ENCODE measurements around the gene TDRD6.

The TDRD6 gene

GRCh38 chr6:46677314-46677654, 10.4 kb upstream of the TDRD6 start:
- DNase-seq (ENCODE audit: low read depth, low spot score): no peak

- no peak for DNase-seq (ENCODE audit: low read depth, low spot score)
Measured at GRCh38 chr6:46684771-46685170, 2.9 kb upstream of the TDRD6 start.

- no peak for DNase-seq (ENCODE audit: low read depth, low spot score)
Measured at GRCh38 chr6:46688117-46688965, 656 bp downstream of the TDRD6 start.

- no peak for DNase-seq (ENCODE audit: low read depth, low spot score)
Measured at GRCh38 chr6:46688966-46689335, 1.3 kb downstream of the TDRD6 start.

- no peak for DNase-seq (ENCODE audit: low read depth, low spot score)
Measured at GRCh38 chr6:46689657-46690056, 2.0 kb downstream of the TDRD6 start.

- no peak for DNase-seq (ENCODE audit: low read depth, low spot score)
Measured at GRCh38 chr6:46690141-46690755, 2.6 kb downstream of the TDRD6 start.

GRCh38 chr6:46690911-46691451, 3.3 kb downstream of the TDRD6 start:
- no peak for DNase-seq (ENCODE audit: low read depth, low spot score)

- no peak for DNase-seq (ENCODE audit: low read depth, low spot score)
Measured at GRCh38 chr6:46699970-46700369, 12.3 kb downstream of the TDRD6 start.

GRCh38 chr6:46704562-46704961, 16.9 kb downstream of the TDRD6 start:
- no peak for DNase-seq (ENCODE audit: low read depth, low spot score)

- no peak for DNase-seq (ENCODE audit: low read depth, low spot score)
Measured at GRCh38 chr6:46706464-46706863, 18.8 kb downstream of the TDRD6 start.

GRCh38 chr6:46711491-46711890, 23.8 kb downstream of the TDRD6 start:
- no peak for DNase-seq (ENCODE audit: low read depth, low spot score)

GRCh38 chr6:46715141-46715540, 27.5 kb downstream of the TDRD6 start:
- DNase-seq (ENCODE audit: low read depth, low spot score): no peak

GRCh38 chr6:46719099-46719498, 31.4 kb downstream of the TDRD6 start:
- no peak for DNase-seq (ENCODE audit: low read depth, low spot score)

- DNase-seq (ENCODE audit: low read depth, low spot score): no peak
Measured at GRCh38 chr6:46720401-46720800, 32.7 kb downstream of the TDRD6 start.

GRCh38 chr6:46729787-46730326, 42.2 kb downstream of the TDRD6 start:
- no peak for DNase-seq (ENCODE audit: low read depth, low spot score)

- no peak for DNase-seq (ENCODE audit: low read depth, low spot score)
Measured at GRCh38 chr6:46730921-46731461, 43.3 kb downstream of the TDRD6 start.

GRCh38 chr6:46733341-46733801, 45.7 kb downstream of the TDRD6 start:
- no peak for DNase-seq (ENCODE audit: low read depth, low spot score)

- DNase-seq (ENCODE audit: low read depth, low spot score): no peak
Measured at GRCh38 chr6:46734867-46735719, 47.4 kb downstream of the TDRD6 start, which contains the start of gene PLA2G7. PLA2G7 (minus strand) TSS chr6:46735375; CDS start chr6:46722891, 12,484 bp downstream.

GRCh38 chr6:46735720-46736031, 48.0 kb downstream of the TDRD6 start:
- no peak for DNase-seq (ENCODE audit: low read depth, low spot score)

GRCh38 chr6:46736906-46737305, 49.2 kb downstream of the TDRD6 start:
- DNase-seq (ENCODE audit: low read depth, low spot score): no peak

GRCh38 chr6:46741482-46741881, 53.8 kb downstream of the TDRD6 start:
- no peak for DNase-seq (ENCODE audit: low read depth, low spot score)

- DNase-seq (ENCODE audit: low read depth, low spot score): no peak
Measured at GRCh38 chr6:46741910-46742309, 54.2 kb downstream of the TDRD6 start.
